Ovary (tissue), 3 donors: ENCODE results near the gene ADGB.
"Not testable (repeated sequence)": the region's sequence is repeated elsewhere in the genome, so short reads cannot be mapped to it uniquely, and the experiment has no call there.

Source experiments
- CTCF ChIP-seq, 3 donors: fragments of 450-650 bp in 2 of 3; fragments of 200-600 bp in 1 of 3; IDR thresholded peaks; one replicate each; pipeline versions ENCODE4 v1.5.1 to v1.8.0; 2016 to 2022; ENCODE audit warnings: antibody characterized with exemption in 3 of 3, mild to moderate bottlenecking in 1 of 3
- POLR2A ChIP-seq: fragments of 450-650 bp; IDR thresholded peaks from one replicate; pipeline ENCODE4 v1.6.1; 2017; ENCODE audit warnings: antibody characterized with exemption, mild to moderate bottlenecking, moderate library complexity
- donor health status: DM: no; HTN: no; CAD: no.

GRCh38 chr6:146812811-146813321 is 214.1 kb downstream of the ADGB start:
- TF ChIP-seq CTCF (IDR thresholded peaks at IDR 0.05); POLR2A: not testable (repeated sequence)
